WTC11 (cell line): ENCODE data around the gene NFAT5. TPM values are rescaled to one million over a fixed set of nuclear protein-coding genes. Genes with fewer than 3 reads are reported as not detected.
"Not testable (repeated sequence)": the region's sequence is repeated elsewhere in the genome, so short reads cannot be mapped to it uniquely, and the experiment has no call there.

Experiments
- ATAC-seq: fragments of 200-7000 bp; cut with Tn5 transposase; 2 replicates; pipeline ENCODE4 v1.10.0; 2021; ENCODE audit warnings: mild to moderate bottlenecking, moderate library complexity
- CTCF ChIA-PET: fragments of 300-600 bp; sonication (Branson Sonifier 250); formaldehyde crosslinking; loops from one replicate; lab custom pipeline; 2021; ENCODE audit warnings: antibody characterized with exemption; lab: Charles Lee
- POLR2A ChIA-PET: fragments of 350-600 bp; sonication (Branson Sonifier 250); formaldehyde crosslinking; loops from one replicate; lab custom pipeline; 2021; ENCODE audit warnings: antibody characterized with exemption; lab: Charles Lee
- DNase-seq: peaks from one replicate; pipeline ENCODE4 v3.0.0; 2021; ENCODE audit warnings: low spot score
- H3K27ac Mint-ChIP-seq: 2 replicates; pipeline ENCODE4 v1.8.0; 2021; ENCODE audit warnings: mixed read lengths
- H3K27me3 Mint-ChIP-seq: 2 replicates; pipeline ENCODE4 v1.8.0; 2021; ENCODE audit warnings: low read depth, mild to moderate bottlenecking, moderate library complexity, mixed read lengths
- H3K36me3 Mint-ChIP-seq: 2 replicates; pipeline ENCODE4 v1.8.0; 2021; ENCODE audit warnings: mixed read lengths
- H3K4me1 Mint-ChIP-seq: 2 replicates; pipeline ENCODE4 v1.8.0; 2022; ENCODE audit warnings: mixed read lengths
- H3K4me3 Mint-ChIP-seq: 2 replicates; pipeline ENCODE4 v1.8.0; 2021; ENCODE audit warnings: mild to moderate bottlenecking, moderate library complexity, mixed read lengths
- H3K9me3 Mint-ChIP-seq: 2 replicates; pipeline ENCODE4 v1.8.0; 2021; ENCODE audit warnings: mixed read lengths
- ATF2 ChIP-seq: sonication (generic); formaldehyde crosslinking; IDR thresholded peaks from 2 replicates; pipeline ENCODE4 v1.8.1; 2022; ENCODE audit warnings: low read depth, missing genetic modification reagents, borderline replicate concordance
- ATF6 ChIP-seq: sonication (generic); formaldehyde crosslinking; IDR thresholded peaks from 2 replicates; pipeline ENCODE4 v1.8.1; 2023; ENCODE audit warnings: mild to moderate bottlenecking, missing genetic modification reagents
- CDX4 ChIP-seq: fragments of 250-450 bp; sonication (Bioruptor Pico); IDR thresholded peaks from 2 replicates; pipeline ENCODE4 v1.9.0; 2021; ENCODE audit warnings: moderate library complexity, mild to moderate bottlenecking, inconsistent platforms, borderline replicate concordance
- E2F4 ChIP-seq: sonication (generic); formaldehyde crosslinking; IDR thresholded peaks from 2 replicates; pipeline ENCODE4 v1.8.1; 2022; ENCODE audit warnings: low read depth, mild to moderate bottlenecking, moderate library complexity, missing genetic modification reagents, borderline replicate concordance
- EMX1 ChIP-seq: fragments of 250-450 bp; sonication (Bioruptor Pico); IDR thresholded peaks from 2 replicates; pipeline ENCODE4 v1.8.0; 2021; ENCODE audit warnings: mild to moderate bottlenecking
- ERG ChIP-seq: fragments of 250-450 bp; sonication (Bioruptor Pico); IDR thresholded peaks from 2 replicates; pipeline ENCODE4 v1.8.0; 2021; ENCODE audit warnings: mild to moderate bottlenecking
- GRHL2 ChIP-seq: fragments of 250-450 bp; sonication (Bioruptor Pico); IDR thresholded peaks from 2 replicates; pipeline ENCODE4 v1.8.0; 2022; ENCODE audit warnings: mild to moderate bottlenecking, moderate library complexity; ENCODE audit not compliant: insufficient replicate concordance, severe bottlenecking
- HMGA2 ChIP-seq: fragments of 250-450 bp; sonication (Bioruptor Pico); IDR thresholded peaks from 2 replicates; pipeline ENCODE4 v1.4.0; 2021; ENCODE audit warnings: mild to moderate bottlenecking, moderate library complexity
- JUN ChIP-seq: sonication (generic); formaldehyde crosslinking; IDR thresholded peaks from 2 replicates; pipeline ENCODE4 v1.8.0; 2023; ENCODE audit warnings: mild to moderate bottlenecking, missing genetic modification reagents
- MXD4 ChIP-seq: fragments of 250-450 bp; sonication (Bioruptor Pico); IDR thresholded peaks from 2 replicates; pipeline ENCODE4 v1.8.0; 2021; ENCODE audit warnings: mild to moderate bottlenecking, moderate library complexity, borderline replicate concordance
- OVOL2 ChIP-seq: fragments of 250-450 bp; sonication (Bioruptor Pico); IDR thresholded peaks from 2 replicates; pipeline ENCODE4 v1.9.0; 2021; ENCODE audit warnings: mild to moderate bottlenecking, borderline replicate concordance
- TEAD1 ChIP-seq: sonication (generic); formaldehyde crosslinking; IDR thresholded peaks from 2 replicates; pipeline ENCODE4 v1.8.0; 2022; ENCODE audit warnings: mild to moderate bottlenecking, missing genetic modification reagents
- TEAD4 ChIP-seq: sonication (generic); formaldehyde crosslinking; IDR thresholded peaks from 2 replicates; pipeline ENCODE4 v1.8.0; 2022; ENCODE audit warnings: mild to moderate bottlenecking, missing genetic modification reagents
- ZNF317 ChIP-seq: sonication (generic); formaldehyde crosslinking; IDR thresholded peaks from 2 replicates; pipeline ENCODE4 v1.8.1; 2023; ENCODE audit warnings: low read depth, mild to moderate bottlenecking, moderate library complexity, missing genetic modification reagents, borderline replicate concordance
- ZNF416 ChIP-seq: fragments of 250-450 bp; sonication (Bioruptor Pico); IDR thresholded peaks from 2 replicates; pipeline ENCODE4 v1.9.0; 2021; ENCODE audit warnings: mild to moderate bottlenecking, inconsistent platforms
- ZSCAN18 ChIP-seq: fragments of 250-450 bp; sonication (Bioruptor Pico); IDR thresholded peaks from 2 replicates; pipeline ENCODE4 v2.1.2; 2022; ENCODE audit warnings: mild to moderate bottlenecking, moderate library complexity
- total RNA-seq: library from RNA; stranded (reverse); gene quantifications from 3 replicates; pipeline ENCODE4 v1.2.3, GENCODE V29; 2021
- TF ChIP-seq, protein P1 (sequence below): sonication (generic); formaldehyde crosslinking; conservative IDR thresholded peaks from 2 replicates; pipeline ENCODE4 v1.8.1; 2022; ENCODE audit warnings: mild to moderate bottlenecking, missing genetic modification reagents

NFAT5 gene
- total RNA-seq, 1 experiment from 2014 or later: 23.2 TPM

DNA sequence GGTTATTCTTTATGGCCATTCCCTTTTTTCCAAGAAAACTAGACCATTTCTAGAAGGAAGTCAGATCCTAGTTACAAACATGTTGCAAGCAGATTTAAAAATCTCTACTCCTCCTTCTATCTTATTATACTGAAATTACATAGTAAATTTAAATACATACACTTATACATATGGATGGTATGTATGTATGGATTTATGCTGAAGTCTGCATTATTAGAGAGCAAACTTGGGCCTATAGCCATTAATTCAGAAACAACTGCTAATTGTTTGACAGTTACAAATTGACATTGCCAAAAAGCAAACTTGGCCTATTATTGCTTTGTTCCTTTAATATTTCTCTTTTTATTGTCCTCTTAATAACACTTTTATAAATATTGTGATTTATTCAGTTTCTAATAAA lies 67.1 kb downstream of the NFAT5 start (continued):
- TF ChIP-seq CDX4 (CRISPR knock-in tag): no peak
- no peak for TF ChIP-seq OVOL2 (CRISPR knock-in tag)
- no peak for TF ChIP-seq ATF6 (CRISPR knock-in tag)
- no peak for TF ChIP-seq JUN (CRISPR knock-in tag)
- no peak for TF ChIP-seq ZSCAN18 (CRISPR knock-in tag)
- no peak for TF ChIP-seq EMX1 (CRISPR knock-in tag)
- no peak for TF ChIP-seq ZNF317 (CRISPR knock-in tag)
- TF ChIP-seq HMGA2: no peak
- no peak for TF ChIP-seq ATF2 (CRISPR knock-in tag)
- no peak for TF ChIP-seq GRHL2 (CRISPR knock-in tag)

GRCh38 chr16:69633375-69633774 lies 67.6 kb downstream of the NFAT5 start:
- no peak overlapping the region for H3K27ac Mint-ChIP-seq
- no peaks in the 10 kb centered on the region for H3K4me1 Mint-ChIP-seq
- POLR2A ChIA-PET: no interaction called here
- CTCF ChIA-PET: no interaction called here
- peaks cover 25% of the 10 kb centered on the region for H3K9me3 Mint-ChIP-seq
- no peak overlapping the region for H3K4me3 Mint-ChIP-seq
- no peaks in the 10 kb centered on the region; the same call in 1 of the 2 replicates for H3K27me3 Mint-ChIP-seq
- TF ChIP-seq, protein P1, sequence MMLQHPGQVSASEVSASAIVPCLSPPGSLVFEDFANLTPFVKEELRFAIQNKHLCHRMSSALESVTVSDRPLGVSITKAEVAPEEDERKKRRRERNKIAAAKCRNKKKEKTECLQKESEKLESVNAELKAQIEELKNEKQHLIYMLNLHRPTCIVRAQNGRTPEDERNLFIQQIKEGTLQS: no peak
- no peak for TF ChIP-seq TEAD1 (CRISPR knock-in tag)
- TF ChIP-seq E2F4 (CRISPR knock-in tag): no peak
- TF ChIP-seq TEAD4 (CRISPR knock-in tag): no peak
- TF ChIP-seq ERG (CRISPR knock-in tag): no peak
- no peak for TF ChIP-seq ZNF416 (CRISPR knock-in tag)
- no peak for TF ChIP-seq MXD4 (CRISPR knock-in tag)
- TF ChIP-seq, all 79 proteins: peak for 0
- ATAC-seq (no peak), DNase-seq (no peak)
- H3K36me3 Mint-ChIP-seq: peaks cover 37% of the 10 kb centered on the region

GRCh38 chr16:69636563-69637146 lies 70.9 kb downstream of the NFAT5 start:
- Mint-ChIP-seq H3K9me3 (peaks cover 25% of the 10 kb centered on the region), H3K36me3 (peaks cover 39% of the 10 kb centered on the region)
- H3K4me3 Mint-ChIP-seq, DNase-seq, H3K27me3 Mint-ChIP-seq, H3K27ac Mint-ChIP-seq, CTCF ChIA-PET, H3K4me1 Mint-ChIP-seq, POLR2A ChIA-PET, ATAC-seq: not testable (repeated sequence)

- Mint-ChIP-seq H3K36me3 (peaks cover 39% of the 10 kb centered on the region), H3K9me3 (peaks cover 25% of the 10 kb centered on the region)
- H3K27ac Mint-ChIP-seq, H3K4me3 Mint-ChIP-seq, H3K4me1 Mint-ChIP-seq, ATAC-seq, DNase-seq, POLR2A ChIA-PET, CTCF ChIA-PET, H3K27me3 Mint-ChIP-seq: not testable (repeated sequence)
These were observed 71.6 kb downstream of the NFAT5 start for GRCh38 chr16:69637206-69637865.
